T-helper 22 cell (primary cell): ENCODE results near the gene ST6GALNAC6.
"Not testable (repeated sequence)": the region's sequence is repeated elsewhere in the genome, so short reads cannot be mapped to it uniquely, and the experiment has no call there.

Experiments
- DNase-seq: peaks from one replicate; pipeline ENCODE4 v3.0.0-alpha.2; 2020; ENCODE audit warnings: low read depth

Gene ST6GALNAC6

GRCh38 chr9:127873223-127873691 lies 26.1 kb downstream of the ST6GALNAC6 start:
- DNase-seq: no peak

GRCh38 chr9:127872369-127873222 lies 26.8 kb downstream of the ST6GALNAC6 start:
- DNase-seq: no peak

GRCh38 chr9:127871531-127871930 lies 27.9 kb downstream of the ST6GALNAC6 start:
- DNase-seq: no peak

GRCh38 chr9:127870887-127871286 lies 28.5 kb downstream of the ST6GALNAC6 start:
- no peak for DNase-seq

GRCh38 chr9:127870153-127870491 lies 29.3 kb downstream of the ST6GALNAC6 start:
- DNase-seq: not testable (repeated sequence)

- DNase-seq: peak; percentile 47
Measured at GRCh38 chr9:127869310-127870152, 29.9 kb downstream of the ST6GALNAC6 start.

GRCh38 chr9:127868278-127868902 lies 31.0 kb downstream of the ST6GALNAC6 start:
- DNase-seq: no peak

GRCh38 chr9:127867356-127868277 lies 31.8 kb downstream of the ST6GALNAC6 start:
- DNase-seq: no peak

GRCh38 chr9:127866535-127866934 lies 32.9 kb downstream of the ST6GALNAC6 start:
- no peak for DNase-seq

GRCh38 chr9:127865645-127866464 lies 33.5 kb downstream of the ST6GALNAC6 start:
- DNase-seq: no peak

- DNase-seq: no peak
Measured at GRCh38 chr9:127863191-127863621, 36.2 kb downstream of the ST6GALNAC6 start.

- DNase-seq: no peak
Measured at GRCh38 chr9:127862075-127863011, 37.1 kb downstream of the ST6GALNAC6 start.

GRCh38 chr9:127860779-127861178 lies 38.6 kb downstream of the ST6GALNAC6 start:
- no peak for DNase-seq

- no peak for DNase-seq
Measured at GRCh38 chr9:127860260-127860659, 39.1 kb downstream of the ST6GALNAC6 start.

GRCh38 chr9:127858041-127858512 lies 41.3 kb downstream of the ST6GALNAC6 start:
- DNase-seq: no peak

GRCh38 chr9:127857278-127857677 lies 42.1 kb downstream of the ST6GALNAC6 start:
- DNase-seq: no peak

GRCh38 chr9:127856729-127857116 lies 42.7 kb downstream of the ST6GALNAC6 start:
- no peak for DNase-seq

GRCh38 chr9:127856094-127856728 lies 43.2 kb downstream of the ST6GALNAC6 start:
- DNase-seq: no peak

GRCh38 chr9:127855522-127855921 lies 43.9 kb downstream of the ST6GALNAC6 start:
- no peak for DNase-seq
